HG03060 (cell line): ENCODE results near the gene KRTAP10-2.

Experiments
- ATAC-seq: cut with Tn5 transposase; IDR thresholded peaks from one replicate; pipeline ENCODE4 v1.9.1; 2021; ENCODE audit warnings: low read depth, moderate number of reproducible peaks; ENCODE audit not compliant: unreplicated experiment

KRTAP10-2 gene

DNA sequence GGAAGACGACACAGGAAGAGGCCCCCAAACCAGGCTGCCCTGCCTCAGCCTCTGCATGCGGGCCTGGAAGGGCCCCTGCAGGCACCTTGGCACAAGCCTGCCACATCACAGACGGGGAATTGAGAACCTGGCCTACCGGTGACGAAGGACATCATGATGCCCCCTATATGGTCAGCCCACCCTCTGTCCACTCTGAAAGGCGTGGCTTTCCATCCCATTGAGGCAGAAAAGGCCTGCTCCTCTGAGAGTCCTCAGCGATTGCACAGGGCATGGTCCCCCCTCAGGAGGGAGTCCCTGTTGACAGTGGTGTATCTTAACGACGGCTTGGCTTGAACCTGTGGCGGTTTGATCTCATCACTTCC is 22.7 kb downstream of the KRTAP10-2 start:
- no peak for ATAC-seq

DNA sequence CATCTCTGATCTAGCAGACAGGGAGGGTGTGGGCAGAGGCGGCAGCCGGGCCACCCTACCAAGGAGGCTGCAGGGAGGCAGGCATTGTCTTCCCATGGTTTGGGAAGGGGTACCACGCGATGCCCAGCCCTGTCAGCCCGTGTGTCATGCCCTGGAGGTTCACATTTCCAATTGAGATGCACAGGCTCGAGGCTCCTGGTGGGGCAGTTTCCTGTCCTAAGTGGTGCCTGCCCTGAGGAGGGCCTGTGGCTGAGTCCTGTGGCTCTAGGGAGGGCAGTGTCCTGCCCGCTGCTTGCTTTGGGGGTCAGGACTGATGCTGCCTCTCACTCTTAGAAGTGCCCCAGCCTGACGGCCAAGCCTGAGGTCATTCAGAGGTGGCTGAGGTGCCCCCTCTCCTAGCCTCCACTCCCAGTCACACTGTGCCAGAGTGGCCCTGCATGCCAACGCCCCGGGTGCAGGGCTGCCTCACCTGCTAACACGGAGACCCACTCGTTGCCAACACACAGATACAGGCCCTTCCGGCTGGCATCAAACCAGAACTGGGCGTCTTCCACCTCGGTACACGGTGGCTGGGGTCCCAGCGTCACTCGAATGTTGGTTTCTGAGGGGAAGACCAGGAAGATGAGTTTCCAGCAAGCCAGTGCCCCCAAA is 23.2 kb downstream of the KRTAP10-2 start:
- no peak for ATAC-seq

DNA sequence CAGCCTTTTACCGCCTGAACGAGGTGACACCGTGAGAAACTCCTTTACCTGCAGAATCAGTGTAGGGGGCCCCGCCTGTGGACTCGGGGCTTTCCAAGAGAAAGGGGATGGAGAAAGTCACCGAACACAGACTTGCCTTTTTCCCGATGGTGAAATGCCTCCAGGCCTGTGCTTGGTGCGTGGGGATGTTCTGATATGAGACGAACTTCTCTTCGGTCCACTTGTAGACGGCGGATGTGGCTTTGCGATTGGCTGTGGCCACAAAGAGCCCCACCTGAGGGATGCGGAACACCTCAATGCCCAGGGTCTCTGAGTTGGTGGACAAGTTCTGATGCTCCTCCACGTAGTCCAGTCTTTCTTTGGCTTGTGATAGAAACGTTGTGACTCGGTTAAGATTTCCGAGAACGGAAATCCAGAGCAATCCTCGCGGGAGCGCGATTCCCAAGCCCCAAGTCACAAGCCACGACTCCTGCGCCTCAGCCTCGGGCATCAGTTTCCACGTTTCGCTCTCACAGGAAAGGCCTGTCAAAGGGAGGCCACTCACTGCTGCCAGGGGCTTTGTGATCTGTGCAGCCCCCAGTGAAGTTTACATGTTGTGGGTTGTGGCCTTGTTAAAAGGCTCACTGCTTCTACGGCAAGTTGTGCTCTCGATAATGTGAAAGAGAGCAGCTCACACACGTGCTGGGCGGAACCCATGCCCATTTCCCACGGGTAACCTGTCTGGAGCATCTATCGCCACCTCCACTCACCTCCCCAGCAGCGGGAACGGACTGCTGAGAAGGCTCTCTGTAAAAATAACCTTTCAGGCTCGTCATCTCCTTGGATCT is 23.9 kb downstream of the KRTAP10-2 start:
- ATAC-seq = no peak

DNA sequence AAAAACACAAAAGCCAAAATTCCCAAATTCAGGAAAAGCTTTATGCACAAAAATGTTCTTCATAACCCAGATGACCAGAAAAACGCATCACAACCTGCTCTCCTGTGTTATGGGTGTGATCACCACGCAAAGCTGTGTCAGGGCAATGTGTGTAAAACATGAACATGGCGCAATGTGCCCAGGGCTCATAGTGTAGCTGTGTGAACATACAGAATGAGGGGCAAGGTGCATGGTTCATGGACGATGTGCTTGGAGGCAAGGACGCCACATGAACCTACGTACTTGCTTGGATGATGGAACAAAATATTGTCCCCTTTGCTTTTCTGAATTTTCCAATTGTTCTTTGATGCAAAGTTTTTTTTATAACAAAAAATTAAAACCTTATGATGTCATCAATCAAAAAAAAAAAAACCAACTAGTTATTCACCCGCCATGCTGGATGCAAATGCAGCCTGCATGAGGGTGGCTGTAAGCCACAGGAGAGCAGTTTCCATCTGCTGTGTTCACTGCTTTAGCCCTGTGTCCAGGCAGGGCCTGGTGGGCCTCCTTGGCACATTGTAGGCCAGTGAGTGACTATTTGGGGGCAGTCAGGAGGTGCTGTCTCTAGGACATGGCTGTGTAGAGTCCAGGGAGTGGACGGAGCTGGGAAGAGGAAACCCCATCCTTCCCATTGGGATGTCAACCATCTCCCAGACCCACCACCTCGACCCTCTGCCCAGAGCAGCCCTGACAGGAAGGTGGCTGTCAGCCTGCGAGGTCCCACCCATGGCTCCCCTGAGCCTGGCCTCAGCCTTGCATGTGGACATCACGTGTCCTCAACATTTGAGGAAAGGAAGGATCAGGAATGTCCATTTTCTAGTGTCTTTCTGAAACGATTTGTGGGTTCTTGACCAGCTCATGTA is 25.0 kb downstream of the KRTAP10-2 start:
- no peak for ATAC-seq

DNA sequence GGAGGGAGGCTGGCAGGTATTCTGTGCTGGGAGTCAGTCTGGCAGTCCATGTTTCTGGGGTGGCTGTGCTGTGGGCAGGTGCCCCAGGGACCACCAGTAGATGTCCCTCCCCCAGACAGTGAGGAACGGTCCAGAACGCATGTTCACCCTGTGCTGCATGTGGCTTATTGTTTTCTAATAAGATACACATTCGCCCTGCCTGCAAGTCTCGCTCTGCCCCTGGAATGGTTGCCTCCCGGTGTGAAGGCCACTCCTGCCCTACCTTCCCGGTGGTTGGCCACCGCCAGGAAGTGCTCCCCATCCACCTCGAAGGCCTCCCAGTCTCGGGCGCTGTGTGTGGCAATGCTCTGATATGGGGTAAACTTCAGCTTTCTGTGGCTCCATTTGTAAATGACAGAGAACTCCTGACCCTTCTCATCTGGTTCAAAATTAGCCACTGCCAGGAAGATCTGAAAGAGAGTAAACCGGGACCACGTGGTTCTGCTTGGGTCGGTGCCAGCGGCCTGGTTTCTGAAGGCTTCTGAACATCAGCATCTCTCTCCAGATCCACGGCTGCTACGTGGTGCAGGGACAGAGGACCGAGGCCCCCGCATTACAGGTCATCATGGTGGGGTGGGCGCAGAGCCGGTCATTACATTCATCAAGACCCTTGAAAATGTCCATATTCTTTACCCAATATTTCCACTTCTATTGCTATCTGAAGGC is 25.8 kb downstream of the KRTAP10-2 start:
- no peak for ATAC-seq

DNA sequence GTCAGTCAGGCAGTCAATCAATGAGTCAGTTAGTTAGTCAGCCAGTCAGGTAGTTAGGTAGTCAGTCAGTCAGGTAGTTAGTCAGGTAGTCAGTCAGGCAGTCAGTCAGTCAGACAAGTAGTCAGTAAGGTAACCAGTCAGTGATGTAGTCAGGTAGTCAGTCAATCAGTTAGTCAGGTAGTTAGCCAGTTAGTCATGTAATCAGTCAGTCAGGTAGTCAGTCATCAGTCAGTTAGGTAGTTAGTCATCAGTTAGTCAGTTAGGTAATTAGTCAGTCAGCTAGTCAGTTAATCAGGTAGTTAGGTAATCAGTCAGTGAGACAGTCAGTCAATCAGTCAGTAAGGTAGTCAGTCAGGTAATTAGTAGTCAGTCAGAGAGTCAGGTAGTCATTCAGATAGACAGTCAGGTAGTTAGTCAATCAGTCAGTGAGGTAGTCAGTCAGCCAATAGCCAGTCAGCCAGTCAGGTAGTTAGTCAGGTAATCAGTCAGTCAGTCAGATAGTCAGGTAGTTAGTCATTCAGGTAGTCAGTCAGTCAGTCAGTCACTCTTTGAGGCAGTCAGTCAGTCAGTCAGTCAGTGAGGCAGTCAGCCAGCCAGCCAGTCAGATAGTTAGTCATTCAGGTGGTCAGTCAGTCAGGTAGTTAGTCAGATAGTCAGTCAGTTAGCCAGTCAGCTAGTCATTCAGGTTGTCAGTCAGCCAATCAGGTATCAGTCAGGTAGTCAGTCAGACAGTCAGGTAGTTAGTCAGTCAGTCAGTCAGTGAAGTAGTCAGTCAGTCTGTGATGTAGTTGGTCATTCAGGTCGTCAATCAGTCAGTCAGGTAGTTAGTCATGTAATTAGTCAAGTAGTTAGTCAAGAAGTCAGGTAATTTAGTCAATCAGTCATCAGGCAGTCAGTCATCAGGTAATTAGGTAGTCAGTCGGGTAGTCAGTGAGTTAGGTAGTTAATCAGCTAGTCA is 26.6 kb downstream of the KRTAP10-2 start:
- no peak for ATAC-seq

DNA sequence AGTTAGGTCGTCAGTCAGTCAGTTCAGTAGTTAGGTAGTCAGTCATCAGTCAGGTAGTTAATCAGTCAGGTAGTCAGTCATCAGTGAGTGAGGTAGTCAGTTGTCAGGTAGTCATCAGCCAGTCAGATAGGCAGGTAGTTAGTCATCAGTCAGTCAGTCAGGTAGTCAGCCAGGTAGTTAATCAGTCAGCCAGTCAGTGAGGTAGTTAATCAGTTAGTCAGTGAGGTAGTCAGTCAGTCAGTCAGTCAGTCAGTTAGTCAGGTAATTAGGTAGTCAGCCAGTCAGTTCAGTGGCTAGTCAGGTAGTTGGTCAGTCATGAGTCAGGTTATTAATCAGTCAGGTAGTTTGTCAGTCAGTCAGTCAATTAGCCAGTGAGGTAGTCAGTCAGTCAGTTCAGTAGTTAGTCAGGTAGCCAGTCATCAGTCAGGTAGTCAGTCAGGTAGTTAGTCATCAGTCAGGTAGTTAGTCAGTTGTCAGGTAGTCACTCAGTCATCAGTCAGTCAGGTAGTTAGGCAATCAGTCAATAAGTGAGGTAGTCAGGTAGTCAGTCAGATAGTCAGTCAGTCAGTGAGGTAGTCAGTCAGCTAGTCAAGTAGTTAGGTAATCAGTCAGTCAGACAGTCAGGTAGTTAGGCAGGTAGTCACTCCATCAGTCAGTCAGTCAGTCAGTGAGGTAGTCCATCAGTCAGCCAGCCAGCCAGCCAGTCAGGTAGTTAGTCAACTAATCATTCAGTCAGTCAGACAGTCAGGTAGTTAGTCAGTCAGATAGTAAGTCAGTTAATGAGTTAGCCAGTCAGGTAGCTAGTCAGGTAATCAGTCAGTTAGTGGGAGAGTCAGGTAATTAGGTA is 27.5 kb downstream of the KRTAP10-2 start:
- ATAC-seq = no peak

DNA sequence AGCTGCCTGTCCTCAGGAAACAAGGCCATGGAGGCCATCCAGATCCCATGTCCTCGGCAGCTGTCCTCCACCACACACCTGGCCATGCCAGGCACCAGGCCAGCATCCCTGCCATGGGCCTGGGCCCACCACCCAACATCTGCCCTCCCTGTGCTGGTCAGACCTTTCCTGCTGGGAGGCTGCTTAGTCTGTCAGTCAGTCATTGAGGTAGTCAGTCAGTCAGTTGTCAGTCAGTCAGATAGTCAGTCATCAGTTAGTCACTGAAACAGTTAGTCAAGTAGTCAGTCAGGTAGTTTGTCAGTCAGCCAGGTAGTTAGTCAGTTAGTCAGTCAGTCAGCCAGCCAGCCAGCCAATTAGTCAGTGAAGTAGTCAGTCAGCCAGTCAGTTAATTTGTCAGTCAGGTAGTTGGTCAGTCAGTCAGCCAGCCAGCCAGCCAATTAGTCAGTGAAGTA is 28.5 kb downstream of the KRTAP10-2 start:
- ATAC-seq = no peak

DNA sequence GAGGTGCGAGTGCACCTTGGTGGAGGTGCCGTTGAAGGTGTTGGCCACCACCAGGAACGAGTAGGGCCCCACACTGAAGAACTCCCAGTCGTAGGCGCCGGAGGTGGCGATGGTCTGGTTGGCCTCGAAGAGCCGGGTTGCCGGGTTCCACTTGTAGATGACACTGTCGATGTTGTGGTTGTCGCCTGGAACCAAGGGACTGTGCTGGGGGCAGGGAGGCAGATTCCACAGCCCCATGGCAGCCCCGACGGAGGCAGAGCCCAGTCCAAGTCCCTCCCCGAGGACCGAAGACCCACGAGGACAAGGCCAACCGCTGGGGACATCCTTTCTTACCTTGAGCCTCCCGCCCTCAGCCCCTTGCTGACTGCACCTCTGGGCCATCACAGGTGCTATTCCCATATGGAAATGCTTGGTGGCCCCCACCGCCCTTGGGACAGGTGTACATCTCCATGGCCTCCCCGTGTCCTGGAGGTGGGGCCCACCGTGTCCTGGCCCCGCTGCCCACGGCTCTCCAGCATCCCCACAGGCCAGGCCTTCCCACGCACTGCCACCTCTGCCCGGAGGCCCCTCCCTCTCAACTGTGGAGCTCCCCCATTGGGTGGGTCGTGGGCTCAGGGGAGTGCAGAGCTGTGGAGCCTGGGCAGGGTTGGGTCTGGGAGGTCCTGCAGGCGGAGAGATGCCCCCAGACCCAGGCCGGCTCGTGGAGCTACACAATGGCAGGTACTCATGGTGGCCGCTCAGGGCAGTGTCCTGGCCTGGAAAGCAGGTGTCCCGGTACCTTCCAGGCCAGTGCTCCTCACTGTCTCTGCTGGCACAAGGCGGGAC is 29.2 kb downstream of the KRTAP10-2 start:
- no peak for ATAC-seq

DNA sequence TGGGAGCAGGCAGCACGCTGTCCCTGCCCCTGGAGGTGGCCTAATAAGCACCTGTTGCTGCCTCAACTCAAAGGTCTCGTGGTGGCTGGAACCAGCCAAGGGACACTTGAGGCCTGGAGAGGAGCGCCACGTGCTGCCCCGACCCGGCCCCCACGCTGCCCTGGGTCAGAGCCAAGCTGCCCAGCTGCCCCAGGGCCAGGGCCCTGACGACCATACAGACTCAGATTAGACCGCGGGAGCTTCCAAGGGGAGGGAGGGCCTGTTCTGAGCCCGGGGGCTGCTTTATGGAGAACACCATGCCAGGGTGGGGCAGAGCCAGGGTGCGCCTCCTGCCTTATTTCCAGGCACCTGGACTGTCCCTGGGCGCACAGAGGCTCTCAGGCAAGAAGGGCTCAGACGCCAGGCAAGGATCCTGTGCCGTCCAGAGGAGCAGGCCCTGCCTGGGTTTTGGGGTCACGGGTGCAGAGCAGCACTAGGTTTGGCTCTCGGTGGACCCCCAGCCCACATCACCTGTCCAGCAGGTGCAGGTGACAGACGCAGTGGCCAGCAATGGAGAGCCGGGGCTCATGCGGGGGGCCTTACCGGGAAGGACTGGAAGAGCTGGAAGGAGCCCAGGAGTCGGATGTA is 29.9 kb downstream of the KRTAP10-2 start:
- no peak for ATAC-seq

DNA sequence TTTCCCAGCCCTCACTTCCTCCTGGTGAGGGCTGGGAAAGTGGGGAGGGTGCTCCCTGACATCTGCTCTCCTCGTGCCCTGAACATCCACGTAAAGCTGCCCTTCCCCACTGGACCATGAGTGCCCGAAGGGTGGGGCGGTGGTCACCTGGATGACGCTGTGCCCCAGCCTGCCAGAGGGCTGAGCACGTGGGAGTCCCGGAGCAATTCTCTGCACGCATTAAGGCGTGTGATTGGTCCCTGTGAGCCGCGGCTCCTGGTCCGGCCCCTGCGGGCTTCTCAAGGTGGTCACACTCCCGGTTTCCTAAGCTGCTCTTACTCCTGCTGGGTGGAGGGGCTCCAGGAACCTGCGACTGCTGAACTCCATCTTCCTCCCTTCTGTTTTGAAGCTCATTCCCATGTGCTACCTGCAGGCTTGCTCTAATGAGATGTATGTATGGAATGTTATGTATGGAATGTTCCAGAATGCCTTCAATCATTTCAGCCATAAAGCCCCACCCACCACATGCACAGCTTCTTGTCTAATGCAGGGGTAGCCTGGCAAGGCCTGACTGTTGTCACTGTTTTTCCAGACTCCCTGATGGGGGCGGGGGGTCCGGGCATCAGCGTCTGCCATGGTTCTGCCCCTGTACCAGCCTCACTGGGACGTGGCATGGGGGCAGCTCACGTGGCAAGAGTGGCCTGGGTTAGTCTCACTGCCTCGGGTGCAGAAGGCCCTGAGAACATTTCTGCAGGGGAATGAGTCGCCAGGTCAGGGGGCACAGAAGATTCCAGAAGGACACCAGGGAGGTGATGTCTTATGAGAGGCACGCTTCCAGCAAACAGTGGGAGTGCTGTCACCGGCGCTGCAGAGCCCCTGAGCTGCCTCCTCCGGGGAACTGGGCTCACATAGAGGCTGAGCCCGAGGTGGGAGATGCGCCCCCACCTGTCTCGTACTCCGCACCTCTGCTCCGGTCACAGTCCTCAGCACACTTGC is 30.7 kb downstream of the KRTAP10-2 start:
- no peak for ATAC-seq

DNA sequence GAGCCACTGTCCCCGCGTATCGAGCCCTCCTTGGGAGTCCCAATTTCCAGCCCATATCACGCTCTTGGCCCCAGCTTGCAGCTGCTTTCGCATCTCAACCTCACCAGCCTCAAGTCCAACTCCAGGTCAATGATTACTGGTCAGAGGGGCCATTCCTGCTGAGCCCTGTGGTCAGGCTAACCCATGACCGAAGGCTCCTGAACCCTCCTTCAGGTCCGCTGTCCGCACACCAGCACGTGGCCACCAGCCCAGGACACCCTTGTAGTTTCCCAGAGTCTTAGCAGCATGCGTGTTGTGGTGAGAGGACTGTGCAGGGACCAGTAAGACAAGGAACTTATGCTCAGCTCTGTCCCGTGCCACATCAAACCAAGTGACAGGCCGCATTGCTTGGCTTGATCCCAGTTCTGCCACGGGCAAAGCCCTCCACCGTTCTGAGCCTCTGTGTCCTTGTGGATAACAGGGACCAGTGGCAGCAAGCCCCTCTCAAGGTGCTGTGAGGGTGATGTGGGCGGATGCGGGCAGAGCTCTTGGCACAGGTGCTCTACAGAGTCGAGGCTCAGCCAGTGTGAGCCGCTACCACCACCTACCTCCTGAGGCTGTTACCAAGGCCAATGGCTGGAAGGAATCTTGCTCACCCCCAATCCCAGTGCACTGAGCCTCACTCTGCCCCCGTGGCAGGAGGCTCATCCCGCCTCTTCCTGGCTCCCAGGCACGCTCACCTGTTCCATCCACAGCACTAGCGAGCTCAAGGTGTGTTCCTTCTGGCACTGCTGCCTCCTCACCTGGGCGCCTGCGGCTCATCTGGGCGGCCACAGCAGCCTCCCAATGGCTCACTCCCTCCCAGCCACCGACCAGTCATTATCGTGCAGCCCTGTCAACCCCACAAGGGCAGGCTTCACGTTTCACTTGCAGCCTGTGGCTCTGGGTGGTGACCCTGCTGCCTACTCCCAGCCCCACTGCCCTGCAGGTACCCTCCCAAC is 31.7 kb downstream of the KRTAP10-2 start:
- ATAC-seq = no peak

DNA sequence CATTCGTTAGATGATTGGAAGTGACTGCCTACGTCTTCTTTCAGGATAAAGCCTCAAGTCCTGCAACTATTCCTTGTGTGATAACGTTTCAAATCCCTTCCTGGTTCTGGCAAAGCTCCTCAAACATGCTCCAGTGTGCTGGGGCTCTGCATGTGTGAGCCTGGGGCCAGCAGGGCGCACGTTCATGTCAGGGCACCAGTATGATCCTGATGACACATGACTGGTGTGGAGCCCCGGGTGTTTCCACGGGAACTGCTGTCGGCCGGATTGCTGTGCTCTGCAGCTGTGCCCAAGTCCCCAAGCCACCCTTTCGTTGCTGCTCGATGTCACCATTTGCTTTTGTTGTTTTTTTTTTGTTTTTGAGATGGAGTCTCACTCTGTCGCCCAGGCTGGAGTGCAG is 32.6 kb downstream of the KRTAP10-2 start:
- ATAC-seq = no peak

DNA sequence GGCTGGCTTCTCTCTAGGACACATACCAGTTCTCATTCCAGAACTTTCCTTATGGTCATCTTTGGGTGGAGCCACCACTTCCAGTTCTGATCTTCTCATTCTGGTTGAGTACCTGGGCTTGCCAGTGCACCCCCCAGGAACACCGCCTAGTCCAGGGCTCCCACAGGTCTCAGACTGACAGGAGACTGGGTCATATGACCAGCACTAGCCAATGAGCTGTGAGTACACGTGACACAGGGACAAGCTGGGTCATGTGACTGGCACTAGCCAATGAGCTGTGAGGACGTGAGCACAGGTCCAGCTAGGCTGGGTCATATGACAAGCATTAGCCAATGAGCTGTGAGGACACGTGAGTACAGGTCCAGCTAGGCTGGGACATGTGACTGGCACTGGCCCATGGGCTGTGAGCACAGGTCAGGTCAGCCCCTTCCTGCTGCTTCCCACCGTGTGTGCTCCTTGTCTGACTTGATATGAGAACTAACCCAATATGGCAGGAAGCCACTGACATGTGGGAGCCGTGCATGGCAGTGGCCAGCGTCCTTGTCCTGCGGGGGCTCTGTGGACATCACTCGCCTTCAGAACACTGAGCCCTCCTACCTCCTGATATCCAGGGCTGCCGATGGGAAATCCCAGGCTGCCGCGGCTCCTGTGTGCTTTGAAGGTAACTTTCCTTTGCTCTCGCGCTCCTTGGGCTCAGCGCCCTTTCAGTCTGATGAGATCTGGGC is 34.0 kb downstream of the KRTAP10-2 start:
- no peak for ATAC-seq
